AG04450 (cell line): ENCODE data around the gene ANKHD1. TPM values are rescaled to one million over a fixed set of nuclear protein-coding genes. Genes with fewer than 3 reads are reported as not detected.

Source experiments
- CTCF ChIA-PET: fragments of 300-600, 350-600 bp; formaldehyde crosslinking; extraction: SDS; loops from one replicate; lab custom pipeline; 2022; ENCODE audit warnings: antibody characterized with exemption, inconsistent platforms; lab: Charles Lee
- POLR2A ChIA-PET: fragments of 350-600 bp; formaldehyde crosslinking; extraction: SDS; loops from one replicate; lab custom pipeline; 2021; ENCODE audit warnings: antibody characterized with exemption, inconsistent platforms; lab: Yijun Ruan, JAX
- DNase-seq: peaks from one replicate; pipeline ENCODE4 v3.0.0-alpha.2; 2011; ENCODE audit warnings: low read depth, low spot score
- H3K27ac ChIP-seq: one replicate; pipeline ENCODE4 v1.5.1; 2012; ENCODE audit warnings: low read depth, low read length, control low read depth
- H3K27me3 ChIP-seq: one replicate; pipeline ENCODE4 v1.6.0; 2012; ENCODE audit warnings: low read length; ENCODE audit not compliant: control insufficient read depth, insufficient read depth
- H3K4me3 ChIP-seq: 2 replicates; pipeline ENCODE4 v1.5.1; 2011; ENCODE audit warnings: mild to moderate bottlenecking, low read depth, low read length, control low read depth
- H3K9me3 ChIP-seq: 2 replicates; pipeline ENCODE4 v1.5.1; 2012; ENCODE audit warnings: low read length; ENCODE audit not compliant: control insufficient read depth, insufficient read depth
- polyA plus RNA-seq: library from polyadenylated mRNA; depleted of rRNA; stranded (reverse); fragments of >200 nt; gene quantifications from 2 replicates; pipeline ENCODE4 v1.2.3, GENCODE V29; 2011
- TF ChIP-seq, protein P1 (sequence below): IDR thresholded peaks from 2 replicates; pipeline ENCODE4 v1.5.1; 2011; ENCODE audit warnings: low read depth, low read length, control low read depth, inconsistent platforms

Gene ANKHD1
- polyA plus RNA-seq, 1 experiment = 56.6 TPM

DNA sequence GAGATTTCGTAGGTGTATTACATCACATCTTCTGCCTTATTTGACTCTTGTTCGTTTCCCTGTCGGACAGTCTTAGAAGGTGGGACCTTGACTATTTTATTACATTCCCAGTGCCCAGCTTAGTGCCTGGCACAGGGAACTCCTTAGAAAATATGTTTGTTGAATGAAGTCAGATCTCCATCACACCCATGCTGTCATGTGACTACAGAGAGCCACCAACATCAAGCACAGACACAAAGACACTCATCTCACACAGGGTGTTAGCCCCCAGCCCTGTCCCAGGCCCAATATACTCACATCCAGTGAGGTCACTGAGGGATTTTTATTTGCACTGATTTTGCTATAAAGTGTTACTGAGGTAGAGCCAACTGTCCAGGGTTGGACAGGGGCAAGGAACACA lies 156.3 kb downstream of the ANKHD1 start:
- H3K9me3 ChIP-seq = peaks cover 3% of the 10 kb centered on the region; the same call in 1 of the 2 replicates
- peak overlapping the region; percentile 92 for H3K27ac ChIP-seq
- no peak for DNase-seq
- CTCF ChIA-PET = interaction anchor here (1.0 to 4.0 kb wide), 2 partner anchors 11 to 75 kb away, joined by 3 to 17 read pairs; partner anchors contain the start of genes CD14 and EIF4EBP3
- POLR2A ChIA-PET = interaction anchor here (0.7 to 2.5 kb wide), 6 partner anchors 10 to 142 kb away, joined by 3 to 42 read pairs (median 6); partner anchors contain the start of genes EIF4EBP3, HARS1, HARS2 and IK
- TF ChIP-seq, protein P1, sequence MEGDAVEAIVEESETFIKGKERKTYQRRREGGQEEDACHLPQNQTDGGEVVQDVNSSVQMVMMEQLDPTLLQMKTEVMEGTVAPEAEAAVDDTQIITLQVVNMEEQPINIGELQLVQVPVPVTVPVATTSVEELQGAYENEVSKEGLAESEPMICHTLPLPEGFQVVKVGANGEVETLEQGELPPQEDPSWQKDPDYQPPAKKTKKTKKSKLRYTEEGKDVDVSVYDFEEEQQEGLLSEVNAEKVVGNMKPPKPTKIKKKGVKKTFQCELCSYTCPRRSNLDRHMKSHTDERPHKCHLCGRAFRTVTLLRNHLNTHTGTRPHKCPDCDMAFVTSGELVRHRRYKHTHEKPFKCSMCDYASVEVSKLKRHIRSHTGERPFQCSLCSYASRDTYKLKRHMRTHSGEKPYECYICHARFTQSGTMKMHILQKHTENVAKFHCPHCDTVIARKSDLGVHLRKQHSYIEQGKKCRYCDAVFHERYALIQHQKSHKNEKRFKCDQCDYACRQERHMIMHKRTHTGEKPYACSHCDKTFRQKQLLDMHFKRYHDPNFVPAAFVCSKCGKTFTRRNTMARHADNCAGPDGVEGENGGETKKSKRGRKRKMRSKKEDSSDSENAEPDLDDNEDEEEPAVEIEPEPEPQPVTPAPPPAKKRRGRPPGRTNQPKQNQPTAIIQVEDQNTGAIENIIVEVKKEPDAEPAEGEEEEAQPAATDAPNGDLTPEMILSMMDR = no peak
- no peaks in the 10 kb centered on the region for H3K27me3 ChIP-seq
- H3K4me3 ChIP-seq = no peak overlapping the region

DNA sequence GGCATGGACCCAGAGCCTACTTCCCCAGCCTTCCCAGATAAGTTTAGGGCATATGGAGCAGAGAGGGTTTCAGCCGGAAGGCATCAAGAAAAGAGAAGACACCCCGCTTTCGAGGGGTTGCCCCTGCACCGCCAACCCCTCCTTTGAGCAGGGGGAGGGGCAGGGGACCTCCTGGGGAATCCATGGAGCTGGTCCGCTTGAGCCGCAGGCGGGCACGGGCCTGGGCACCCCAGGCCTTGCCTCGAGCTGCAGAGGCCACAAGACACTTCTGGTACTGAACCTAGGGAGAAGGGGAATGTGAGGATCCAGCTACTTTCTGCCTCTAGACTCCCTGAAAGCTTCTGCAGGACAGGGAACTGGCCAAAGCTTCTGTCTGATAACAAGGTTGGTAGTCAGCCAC lies 156.9 kb downstream of the ANKHD1 start:
- Histone ChIP-seq H3K4me3 (no peak overlapping the region), H3K27me3 (no peaks in the 10 kb centered on the region), H3K9me3 (peaks cover 3% of the 10 kb centered on the region; the same call in 1 of the 2 replicates), H3K27ac (no peak overlapping the region)
- ChIA-PET CTCF (interaction anchor here (4.0 kb wide), 1 partner anchor 11 kb away, joined by 17 read pairs; the partner anchor contains the start of gene EIF4EBP3), POLR2A (interaction anchor here (1.6 kb wide), 1 partner anchor 132 kb away, joined by 5 read pairs; the partner anchor contains the start of genes HARS1 and HARS2)
- TF ChIP-seq, protein P1 = no peak
- no peak for DNase-seq

DNA sequence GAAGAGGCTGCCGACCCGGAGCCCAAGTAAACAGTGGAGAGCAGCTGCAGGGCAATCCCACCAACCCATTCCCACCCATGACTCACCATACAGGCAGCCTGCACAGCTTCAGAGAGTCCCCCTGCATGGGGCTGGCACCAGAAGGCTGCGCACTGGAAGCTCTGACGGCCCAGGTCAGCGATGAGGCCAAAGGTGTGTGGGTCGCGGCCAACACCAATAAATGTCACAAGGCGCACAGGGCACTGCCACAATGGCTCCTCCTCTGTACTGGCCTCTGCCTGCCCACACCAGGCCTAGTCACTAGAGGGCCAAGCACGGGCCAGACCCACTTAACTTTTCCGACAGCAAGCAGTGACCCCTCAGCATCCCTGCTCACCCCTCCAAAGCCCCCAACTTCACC lies 158.6 kb downstream of the ANKHD1 start:
- CTCF ChIA-PET = interaction anchor here (0.8 to 1.3 kb wide), 2 partner anchors 13 to 78 kb away, joined by 3 read pairs; partner anchors contain the start of gene EIF4EBP3
- H3K27me3 ChIP-seq = no peaks in the 10 kb centered on the region
- POLR2A ChIA-PET = no interaction called here

DNA sequence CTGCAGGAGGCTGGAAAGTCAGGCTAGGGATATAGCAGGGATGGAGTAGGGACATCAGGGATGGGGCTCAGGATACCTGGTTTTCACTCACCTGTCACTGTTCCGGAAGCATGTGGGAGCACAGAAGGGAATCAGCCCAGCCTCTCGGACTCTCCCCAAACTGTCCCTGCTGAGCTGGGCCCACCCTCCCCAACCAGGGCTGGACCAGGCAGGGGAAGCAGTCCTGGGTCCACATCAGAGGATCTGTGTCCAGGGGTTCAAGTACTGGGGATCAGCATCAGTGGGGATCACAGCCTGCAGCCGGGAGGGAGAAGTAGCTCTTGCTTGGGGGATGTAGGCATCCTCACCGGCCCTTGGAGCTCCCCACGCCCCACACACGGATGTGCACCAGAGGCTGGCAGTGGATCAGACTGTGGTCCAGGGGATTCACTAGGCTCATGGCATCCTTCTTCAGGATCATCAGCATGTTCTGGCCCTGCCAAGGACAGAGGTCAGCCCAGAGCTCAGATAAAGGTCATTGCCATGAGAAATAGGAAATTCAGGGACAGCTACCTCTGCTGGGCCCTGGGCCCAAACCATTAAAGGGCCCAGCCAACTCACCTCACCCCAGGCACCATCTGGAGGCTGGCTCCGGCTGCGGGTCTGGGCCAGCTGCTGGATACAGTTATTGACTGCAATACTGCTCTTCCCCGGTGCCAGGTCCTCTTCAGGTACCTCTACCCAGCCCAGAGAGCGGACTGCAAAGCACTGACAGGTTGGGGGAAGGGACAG lies 160.3 kb downstream of the ANKHD1 start:
- TF ChIP-seq, protein P1 = no peak
- ChIA-PET POLR2A (no interaction called here), CTCF (interaction anchor here (0.8 to 1.0 kb wide), 2 partner anchors 15 to 73 kb away, joined by 3 read pairs; partner anchors contain the start of gene EIF4EBP3)
- H3K4me3 ChIP-seq = no peak overlapping the region
- DNase-seq = no peak
- no peaks in the 10 kb centered on the region for H3K27me3 ChIP-seq
- peaks cover 2% of the 10 kb centered on the region; the same call in 1 of the 2 replicates for H3K9me3 ChIP-seq
- H3K27ac ChIP-seq = no peak overlapping the region

More for the DNA sequence above, 158.6 kb downstream of the ANKHD1 start:
- Histone ChIP-seq H3K9me3 (peaks cover 3% of the 10 kb centered on the region; the same call in 1 of the 2 replicates), H3K4me3 (no peak overlapping the region), H3K27ac (no peak overlapping the region)
- TF ChIP-seq, protein P1 = no peak
- DNase-seq = no peak
